Stimulated activated CD4-positive, alpha-beta T cell treated with anti-CD3 and anti-CD28 coated beads, TNF-alpha, amount 100 ng/mL, for 4 hours (primary cell): ENCODE data around the gene WRAP53.
A peak's percentile ranks its signal among the peaks of the same experiment; 100 is the strongest.

ENCODE experiments used
- DNase-seq, 3 experiments: peaks; one replicate each; pipeline ENCODE4 v3.0.0-alpha.2; 2020; ENCODE audit warnings: low read depth in 3 of 3

Gene WRAP53

GRCh38 chr17:7684851-7685532 is 3.3 kb upstream of the WRAP53 start:
- DNase-seq: no peak

DNA sequence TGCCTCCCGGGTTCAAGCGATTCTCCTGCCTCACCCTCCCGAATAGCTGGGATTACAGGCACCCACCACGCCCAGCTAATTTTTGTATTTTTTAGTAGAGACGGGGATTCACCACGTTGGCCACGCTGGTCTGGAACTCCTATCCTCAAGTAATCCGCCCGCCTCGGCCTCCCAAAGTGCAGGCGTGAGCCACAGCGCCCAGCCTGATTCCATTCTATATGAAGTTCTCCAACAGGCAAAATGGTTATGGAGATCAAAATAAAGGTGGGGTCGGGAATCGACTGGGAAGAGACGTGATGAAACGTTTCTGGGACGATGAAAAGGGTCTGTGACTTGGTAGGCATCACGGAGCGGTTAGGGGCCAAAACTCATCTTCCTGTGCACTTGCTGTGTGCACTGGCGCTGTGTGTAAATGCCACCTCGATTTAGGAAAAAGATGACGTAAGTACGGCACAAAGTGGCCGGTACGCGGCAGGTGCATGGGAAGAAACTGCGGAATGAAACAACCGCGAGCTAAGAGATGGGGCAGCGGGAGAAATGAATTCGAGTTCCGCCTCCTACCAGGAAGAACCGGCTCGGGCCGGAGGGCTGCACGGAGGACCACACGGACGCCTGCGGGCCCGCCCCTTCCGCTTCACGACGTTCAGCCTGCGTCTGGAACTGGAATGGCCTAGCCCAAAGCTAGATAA is 2.6 kb upstream of the WRAP53 start:
- DNase-seq: peak; percentile 62 to 71 (median 69)

GRCh38 chr17:7686222-7687071 is 1.8 kb upstream of the WRAP53 start:
- DNase-seq: peak; percentile 52 to 63 (median 63)

DNA sequence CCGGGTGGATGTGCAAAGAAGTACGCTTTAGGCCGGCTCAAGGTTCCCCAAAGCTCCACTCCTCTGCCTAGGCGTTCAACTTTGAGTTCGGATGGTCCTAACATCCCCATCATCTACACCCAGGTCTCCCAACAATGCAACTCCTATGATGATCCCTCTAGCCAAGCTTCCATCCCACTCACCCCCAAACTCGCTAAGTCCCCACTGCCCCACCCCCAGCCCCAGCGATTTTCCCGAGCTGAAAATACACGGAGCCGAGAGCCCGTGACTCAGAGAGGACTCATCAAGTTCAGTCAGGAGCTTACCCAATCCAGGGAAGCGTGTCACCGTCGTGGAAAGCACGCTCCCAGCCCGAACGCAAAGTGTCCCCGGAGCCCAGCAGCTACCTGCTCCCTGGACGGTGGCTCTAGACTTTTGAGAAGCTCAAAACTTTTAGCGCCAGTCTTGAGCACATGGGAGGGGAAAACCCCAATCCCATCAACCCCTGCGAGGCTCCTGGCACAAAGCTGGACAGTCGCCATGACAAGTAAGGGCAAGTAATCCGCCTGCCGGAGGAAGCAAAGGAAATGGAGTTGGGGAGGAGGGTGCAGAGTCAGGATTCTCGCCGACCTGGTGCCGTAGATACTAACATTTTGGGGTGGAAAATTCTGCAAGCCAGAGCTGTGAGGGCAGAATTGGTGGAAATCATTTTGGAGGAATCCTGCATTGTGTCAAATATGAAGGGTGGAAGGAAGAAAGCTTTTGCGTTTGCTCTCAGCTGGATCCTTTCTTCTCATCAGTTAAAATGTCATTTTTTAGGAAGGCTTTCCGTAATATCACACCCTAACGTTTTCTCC is 987 bp upstream of the WRAP53 start, which contains the start of gene TP53:
TP53 (minus strand) TSS at position 419 of the 836 bp plus-strand sequence. CDS start 10,896 bp downstream, outside the sequence.
- peak; percentile 57 to 80 (median 75) for DNase-seq

GRCh38 chr17:7688808-7689316 is 585 bp downstream of the WRAP53 start:
- no peak for DNase-seq

DNA sequence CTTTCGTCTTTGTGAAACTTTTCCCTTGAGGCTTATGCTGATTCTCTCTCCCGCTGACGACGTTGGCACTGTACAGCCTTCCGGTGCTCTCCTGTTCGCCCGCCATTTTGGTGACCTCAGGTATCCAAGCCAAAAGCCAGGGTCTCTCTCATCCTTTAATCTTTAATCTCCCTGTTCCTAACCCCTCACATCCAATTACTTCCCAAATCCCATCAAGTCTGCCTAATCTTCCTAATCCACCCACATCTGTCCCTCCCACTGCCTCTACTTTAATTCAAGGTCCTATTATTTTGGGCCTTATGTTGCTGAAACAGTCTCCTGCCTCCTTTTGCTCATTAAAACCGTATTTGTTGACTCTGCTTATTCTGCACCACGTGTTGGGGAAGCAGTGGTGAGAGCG is 7.3 kb downstream of the WRAP53 start:
- no peak for DNase-seq

DNA sequence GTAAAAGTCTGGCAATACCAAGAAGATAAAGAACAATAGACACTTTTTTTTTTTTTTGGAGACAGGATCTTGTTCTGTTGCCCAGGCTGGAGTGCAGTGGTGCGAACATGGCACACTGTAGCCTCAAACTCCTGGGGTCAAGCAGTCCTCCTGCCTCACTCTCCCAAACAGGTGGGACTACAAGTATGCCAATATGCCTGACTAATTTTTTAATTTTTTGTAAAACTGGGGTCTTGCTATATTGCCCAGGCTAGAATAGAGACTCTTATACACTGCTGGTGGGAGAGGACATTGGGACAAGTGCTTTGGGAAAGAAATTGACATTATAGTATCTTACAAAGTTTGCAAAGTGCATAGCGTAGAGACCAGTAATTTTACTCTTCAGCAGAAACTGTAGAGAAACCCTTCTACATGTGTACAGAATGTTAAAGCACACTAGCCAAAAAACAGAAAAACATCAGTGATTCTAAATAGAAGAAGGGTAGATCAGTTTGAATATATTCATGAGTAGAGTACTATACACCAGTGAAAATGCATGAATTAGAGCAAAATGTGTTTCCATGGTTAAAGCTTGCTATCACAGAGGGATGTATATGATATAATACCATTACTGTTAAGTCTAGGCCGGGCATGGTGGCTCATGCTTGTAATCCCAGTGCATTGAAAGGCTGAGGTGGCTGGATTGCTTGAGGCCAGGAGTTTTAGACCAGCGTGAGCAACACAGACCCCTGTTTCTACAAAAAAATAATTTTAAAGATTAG is 9.7 kb downstream of the WRAP53 start:
- no peak for DNase-seq

GRCh38 chr17:7700510-7700909 is 12.2 kb downstream of the WRAP53 start:
- DNase-seq: no peak

DNA sequence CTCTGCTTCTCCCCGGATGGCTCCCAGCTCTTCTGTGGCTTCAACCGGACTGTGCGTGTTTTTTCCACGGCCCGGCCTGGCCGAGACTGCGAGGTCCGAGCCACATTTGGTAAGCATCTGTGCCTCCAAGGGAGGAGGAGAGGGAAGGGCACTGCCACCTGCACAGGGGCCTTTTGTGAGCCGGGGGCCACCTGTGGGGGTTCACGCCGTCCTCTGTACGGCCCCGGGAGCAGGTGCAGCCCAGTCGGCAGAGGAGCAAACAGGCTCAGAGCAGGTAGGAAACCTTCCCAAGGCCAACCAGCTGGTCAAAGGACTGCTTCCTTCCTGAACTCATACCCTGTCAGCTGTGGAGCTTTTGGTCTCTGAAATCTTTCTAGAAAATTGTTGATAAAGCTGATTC is 13.4 kb downstream of the WRAP53 start:
- DNase-seq: no peak

GRCh38 chr17:7702776-7703175 is 14.5 kb downstream of the WRAP53 start:
- DNase-seq: no peak

DNA sequence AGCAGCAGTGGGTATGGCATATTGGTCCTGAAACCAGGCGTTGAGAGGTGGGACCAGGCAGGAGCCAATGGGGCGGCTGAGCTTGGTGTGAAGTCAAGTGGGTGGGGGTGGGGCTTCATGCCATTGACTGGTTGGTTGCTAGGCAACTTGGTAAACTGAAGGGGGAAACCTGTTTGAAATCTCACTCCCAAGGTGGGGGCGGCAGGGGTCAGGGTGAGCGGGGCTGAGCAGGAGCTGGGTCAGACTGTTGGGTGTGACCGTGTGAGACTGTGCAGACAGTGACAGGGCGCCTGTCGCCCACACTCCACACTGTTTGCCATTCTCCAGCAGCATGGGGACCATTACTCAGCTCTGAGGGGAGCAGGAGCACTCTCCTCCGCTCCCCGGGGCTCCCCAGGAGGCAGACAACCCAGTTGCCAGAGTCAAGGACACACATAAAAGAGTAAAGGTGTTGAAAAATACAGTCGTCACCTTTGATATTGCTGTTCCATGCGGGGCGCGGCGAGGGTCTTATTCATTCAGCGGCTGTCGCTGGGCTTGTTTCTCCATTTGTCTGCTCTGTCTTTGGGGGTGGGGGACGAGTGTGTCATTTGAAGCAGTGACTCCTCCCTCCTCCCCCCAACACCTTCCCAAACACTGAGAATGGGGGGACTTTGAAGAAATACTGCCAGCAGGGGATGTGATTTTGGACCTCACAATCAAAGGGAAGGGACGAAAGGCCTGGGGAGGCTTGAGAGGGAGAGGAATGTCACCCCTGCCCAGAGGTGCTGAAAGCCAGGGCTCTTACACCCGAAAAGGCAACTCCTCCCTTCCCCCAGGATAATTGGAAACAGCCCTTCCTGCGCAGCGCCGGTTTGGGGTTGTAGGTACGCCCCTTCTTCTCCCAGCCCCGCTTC is 15.6 kb downstream of the WRAP53 start:
- no peak for DNase-seq

- DNase-seq: no peak
These were observed 16.5 kb downstream of the WRAP53 start, which contains the start of gene EFNB3 for GRCh38 chr17:7704601-7705268. TSS of gene EFNB3 (plus strand) at chr17:7705202. CDS start at chr17:7705599, 397 bp downstream.

GRCh38 chr17:7705269-7706255 is 17.3 kb downstream of the WRAP53 start:
- DNase-seq: no peak

DNA sequence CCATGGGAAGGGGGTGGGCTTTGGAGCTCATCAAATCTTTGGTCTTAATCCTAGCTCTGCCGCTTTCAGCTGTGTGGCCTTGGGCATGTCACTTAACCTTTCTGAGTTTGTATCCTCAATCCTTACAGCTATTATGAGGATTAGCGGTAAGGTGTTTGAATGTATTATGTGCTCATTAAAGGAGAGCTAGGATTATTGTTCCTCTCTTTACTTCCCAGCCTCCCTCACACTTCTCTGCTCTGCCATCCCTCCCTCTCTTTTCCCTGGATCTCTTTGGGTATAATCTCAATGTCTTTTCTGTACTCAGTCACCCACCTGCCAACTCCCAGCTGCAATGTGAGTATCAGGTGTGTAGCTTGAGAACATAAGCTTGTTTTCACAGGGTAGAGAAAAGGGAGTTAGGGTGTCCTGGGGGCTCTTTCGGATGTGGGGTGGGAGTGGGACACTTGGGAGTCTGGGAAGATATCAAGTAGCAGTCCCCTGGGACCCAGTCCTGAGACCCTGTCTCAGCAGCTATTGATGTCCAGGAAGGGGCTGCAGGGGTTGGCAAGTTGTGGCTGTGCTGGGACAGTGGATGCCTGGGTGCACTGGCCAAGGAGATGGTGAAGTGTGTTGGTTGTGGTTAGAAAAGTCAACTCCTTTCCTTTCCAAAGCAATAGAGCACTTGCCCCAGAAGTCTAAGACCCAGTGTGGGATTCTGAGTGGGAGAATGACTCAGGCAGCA is 18.5 kb downstream of the WRAP53 start:
- no peak for DNase-seq

- DNase-seq: no peak
These were observed 19.2 kb downstream of the WRAP53 start for GRCh38 chr17:7707446-7707845.

GRCh38 chr17:7707858-7708750 is 19.8 kb downstream of the WRAP53 start:
- no peak for DNase-seq
